ENCODE results near the gene STAG1.
"Not testable (repeated sequence)": the region's sequence is repeated elsewhere in the genome, so short reads cannot be mapped to it uniquely, and the experiment has no call there.

Gene STAG1

DNA sequence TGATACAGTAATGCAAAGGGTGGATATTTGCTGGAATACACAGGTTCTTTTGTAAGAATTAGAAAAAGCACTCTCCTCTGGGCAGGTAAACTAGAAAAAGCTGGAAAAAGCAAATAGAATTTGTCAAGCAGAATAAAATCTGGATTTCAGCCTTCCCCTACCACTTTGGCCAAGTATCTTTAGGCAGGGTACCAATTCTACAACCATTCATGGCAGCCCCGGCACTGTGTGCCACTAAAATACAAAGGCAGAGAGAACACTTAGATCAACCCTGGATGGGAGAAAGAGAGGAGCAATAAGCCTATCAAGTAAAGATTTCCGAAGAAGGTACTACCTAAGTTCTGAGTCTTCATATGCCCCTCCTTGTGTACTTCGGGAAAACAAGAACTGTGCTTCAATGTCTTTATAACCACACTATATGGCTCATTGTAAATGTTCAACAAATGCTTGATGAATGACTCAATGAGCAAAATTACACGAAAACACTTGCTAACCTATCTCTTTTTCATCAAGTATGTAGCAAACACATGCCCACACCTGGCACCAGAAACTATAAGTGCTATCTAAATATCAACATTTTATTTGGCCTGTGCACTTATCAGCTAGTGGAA is 20.8 kb downstream of the STAG1 start:
- TF ChIP-seq, protein P1, sequence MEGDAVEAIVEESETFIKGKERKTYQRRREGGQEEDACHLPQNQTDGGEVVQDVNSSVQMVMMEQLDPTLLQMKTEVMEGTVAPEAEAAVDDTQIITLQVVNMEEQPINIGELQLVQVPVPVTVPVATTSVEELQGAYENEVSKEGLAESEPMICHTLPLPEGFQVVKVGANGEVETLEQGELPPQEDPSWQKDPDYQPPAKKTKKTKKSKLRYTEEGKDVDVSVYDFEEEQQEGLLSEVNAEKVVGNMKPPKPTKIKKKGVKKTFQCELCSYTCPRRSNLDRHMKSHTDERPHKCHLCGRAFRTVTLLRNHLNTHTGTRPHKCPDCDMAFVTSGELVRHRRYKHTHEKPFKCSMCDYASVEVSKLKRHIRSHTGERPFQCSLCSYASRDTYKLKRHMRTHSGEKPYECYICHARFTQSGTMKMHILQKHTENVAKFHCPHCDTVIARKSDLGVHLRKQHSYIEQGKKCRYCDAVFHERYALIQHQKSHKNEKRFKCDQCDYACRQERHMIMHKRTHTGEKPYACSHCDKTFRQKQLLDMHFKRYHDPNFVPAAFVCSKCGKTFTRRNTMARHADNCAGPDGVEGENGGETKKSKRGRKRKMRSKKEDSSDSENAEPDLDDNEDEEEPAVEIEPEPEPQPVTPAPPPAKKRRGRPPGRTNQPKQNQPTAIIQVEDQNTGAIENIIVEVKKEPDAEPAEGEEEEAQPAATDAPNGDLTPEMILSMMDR (IDR thresholded peaks at IDR 0.05) = no peak
- no peak for TF ChIP-seq ZFX (IDR thresholded peaks at IDR 0.05; ENCODE audit: borderline replicate concordance)
- H3K27ac ChIP-seq = no peak overlapping the region

DNA sequence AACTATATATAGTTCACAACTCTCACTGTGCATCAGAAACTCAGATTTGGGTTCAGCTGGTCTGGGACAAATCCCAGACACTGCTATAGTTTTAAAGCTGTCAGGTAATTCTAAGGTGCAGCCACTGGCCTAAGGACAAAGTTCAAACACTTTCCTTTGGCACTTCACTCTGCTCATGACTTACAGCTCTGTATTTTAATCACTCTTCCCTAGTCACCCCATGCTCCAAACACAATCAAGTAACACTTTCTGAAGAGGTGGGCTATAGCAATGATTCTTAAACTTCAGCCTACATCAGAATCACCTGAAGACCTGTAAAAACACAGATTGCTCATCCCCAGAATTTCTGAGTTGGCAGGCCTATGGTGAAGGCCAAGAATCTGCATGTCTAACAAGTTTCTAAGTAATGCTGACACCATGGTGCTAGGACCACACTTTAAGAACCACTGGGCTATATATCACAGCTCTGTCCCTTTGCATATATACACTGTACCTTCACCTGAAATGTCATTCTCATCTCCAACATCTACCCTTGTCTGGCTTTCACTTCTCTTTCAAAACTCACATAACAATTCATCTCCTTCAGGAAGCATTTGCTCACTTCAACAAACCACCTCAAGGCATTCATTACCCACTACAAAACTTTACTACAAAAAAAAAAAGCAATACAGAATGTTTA is 21.4 kb downstream of the STAG1 start:
- TF ChIP-seq ZFX (IDR thresholded peaks at IDR 0.05; ENCODE audit: borderline replicate concordance) = no peak
- TF ChIP-seq, protein P1 (IDR thresholded peaks at IDR 0.05) = no peak
- no peak overlapping the region for H3K27ac ChIP-seq

DNA sequence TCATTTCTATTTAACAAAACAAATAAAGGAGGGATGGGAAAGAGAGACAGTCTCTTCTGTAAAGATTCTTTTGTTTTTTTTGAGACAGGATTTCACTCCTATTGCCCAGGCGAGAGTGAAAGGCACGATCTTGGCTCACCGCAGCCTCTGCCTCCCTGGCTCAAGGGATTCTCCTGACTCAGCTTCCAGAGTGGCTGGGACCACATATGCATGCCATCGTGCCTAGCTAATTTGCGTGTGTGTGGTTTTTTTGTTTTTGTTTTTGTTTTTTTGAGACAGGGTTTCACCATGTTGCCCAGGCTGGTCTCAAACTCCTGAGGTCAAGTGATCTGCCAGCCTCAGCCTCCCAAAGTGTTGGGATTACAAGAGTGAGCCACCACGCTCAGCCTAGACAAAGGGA is 23.3 kb downstream of the STAG1 start:
- TF ChIP-seq ZFX (IDR thresholded peaks at IDR 0.05; ENCODE audit: borderline replicate concordance) = no peak
- TF ChIP-seq, protein P1 (IDR thresholded peaks at IDR 0.05) = no peak
- no peak overlapping the region for H3K27ac ChIP-seq

DNA sequence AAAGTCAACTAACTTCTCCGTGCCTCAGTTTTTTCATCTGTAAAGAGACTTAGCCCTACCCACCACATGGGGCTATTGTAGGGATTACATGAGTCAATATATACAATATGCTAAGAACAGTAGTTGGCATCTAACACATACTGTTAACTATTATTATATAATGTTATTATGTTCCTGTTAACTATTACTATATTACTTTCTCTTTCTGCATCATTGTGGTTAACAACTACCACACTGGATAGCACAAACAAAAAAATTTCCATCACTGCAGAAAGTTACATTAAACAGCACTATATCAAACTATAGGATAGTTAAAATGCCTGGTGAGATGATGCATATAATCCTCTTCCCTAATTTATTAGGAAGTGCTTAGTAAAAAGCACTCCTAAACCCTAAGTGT is 23.7 kb downstream of the STAG1 start:
- H3K27ac ChIP-seq = no peak overlapping the region
- TF ChIP-seq, protein P1 (IDR thresholded peaks at IDR 0.05) = no peak
- TF ChIP-seq ZFX (IDR thresholded peaks at IDR 0.05; ENCODE audit: borderline replicate concordance) = no peak

DNA sequence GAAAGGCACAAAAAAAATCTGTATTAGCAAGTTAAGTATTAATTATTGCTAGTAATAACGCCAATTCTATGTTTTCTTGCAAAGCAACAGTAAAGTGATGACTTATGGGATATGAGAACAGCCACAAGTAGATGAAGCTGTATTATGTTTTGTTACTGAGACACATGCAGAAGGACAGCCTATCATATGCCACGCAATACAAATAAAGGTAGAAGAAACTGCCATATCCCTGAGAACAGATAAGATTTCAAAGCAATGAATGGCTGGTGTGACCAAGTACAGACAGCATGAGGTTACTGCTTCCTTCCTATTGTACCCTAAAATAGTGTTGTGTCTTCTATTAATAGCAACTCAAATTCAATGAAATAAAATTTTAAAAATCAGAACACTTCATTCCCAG is 26.7 kb downstream of the STAG1 start:
- TF ChIP-seq, protein P1 (IDR thresholded peaks at IDR 0.05) = no peak
- no peak for TF ChIP-seq ZFX (IDR thresholded peaks at IDR 0.05; ENCODE audit: borderline replicate concordance)
- H3K27ac ChIP-seq = no peak overlapping the region

DNA sequence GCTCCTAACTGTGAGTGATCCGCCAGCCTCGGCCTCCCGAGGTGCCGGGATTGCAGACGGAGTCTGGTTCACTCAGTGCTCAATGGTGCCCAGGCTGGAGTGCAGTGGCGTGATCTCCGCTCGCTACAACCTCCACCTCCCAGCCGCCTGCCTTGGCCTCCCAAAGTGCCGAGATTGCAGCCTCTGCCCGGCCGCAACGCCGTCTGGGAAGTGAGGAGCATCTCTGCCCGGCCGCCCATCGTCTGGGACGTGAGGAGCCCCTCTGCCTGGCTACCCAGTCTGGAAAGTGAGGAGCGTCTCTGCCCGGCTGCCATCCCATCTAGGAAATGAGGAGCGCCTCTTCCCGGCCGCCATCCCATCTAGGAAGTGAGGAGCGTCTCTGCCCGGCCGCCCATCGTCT is 29.3 kb downstream of the STAG1 start:
- H3K27ac ChIP-seq = not testable (repeated sequence)

DNA sequence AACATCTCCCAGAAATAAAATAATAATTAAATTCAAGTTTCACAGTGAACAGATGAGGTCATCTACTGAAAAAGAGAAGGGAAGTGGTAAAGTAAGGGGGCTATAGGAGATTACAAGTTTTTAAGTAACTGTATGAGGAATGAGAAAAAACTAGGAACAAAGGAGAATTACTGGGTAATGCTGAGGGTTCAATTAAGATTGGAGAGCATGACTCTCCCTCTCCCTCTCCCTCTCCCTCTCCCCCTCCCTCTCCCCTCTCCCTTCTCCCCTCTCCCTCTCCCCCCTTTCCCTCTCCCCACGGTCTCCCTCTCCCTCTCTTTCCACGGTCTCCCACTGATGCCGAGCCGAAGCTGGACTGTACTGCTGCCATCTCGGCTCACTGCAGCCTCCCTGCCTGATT is 29.8 kb downstream of the STAG1 start:
- not testable (repeated sequence) for H3K27ac ChIP-seq

DNA sequence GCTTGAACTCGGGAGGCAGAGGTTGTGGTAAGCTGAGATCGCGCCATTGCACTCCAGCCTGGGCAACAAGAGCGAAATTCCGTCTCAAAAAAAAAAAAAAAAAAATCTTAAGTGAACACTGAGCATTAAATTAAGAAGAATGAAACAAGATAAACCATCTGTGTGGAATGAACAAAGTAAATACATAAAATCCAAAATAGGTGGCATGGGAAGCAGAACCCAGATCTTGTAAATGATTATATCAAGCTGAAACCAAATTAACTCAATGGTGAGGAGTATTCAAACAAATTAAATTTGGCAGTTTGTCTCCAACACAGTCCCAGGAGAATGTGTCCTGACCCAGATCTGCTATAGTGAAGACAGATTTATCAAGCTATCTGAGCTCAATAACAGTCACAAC is 32.1 kb downstream of the STAG1 start:
- TF ChIP-seq ZFX (IDR thresholded peaks at IDR 0.05; ENCODE audit: borderline replicate concordance) = no peak
- TF ChIP-seq, protein P1 (IDR thresholded peaks at IDR 0.05) = no peak

More for the DNA sequence above, 32.1 kb downstream of the STAG1 start:
- no peak overlapping the region for H3K27ac ChIP-seq

Data from 22Rv1 (cell line).